ENCODE measurements around the gene RAD23A. TPM values are rescaled to one million over a fixed set of nuclear protein-coding genes. Genes with fewer than 3 reads are reported as not detected.
"Not testable (repeated sequence)": the region's sequence is repeated elsewhere in the genome, so short reads cannot be mapped to it uniquely, and the experiment has no call there.

RAD23A gene
- total and polyA plus RNA-seq, 4 donors, result 79.7 to 186 (median 117) TPM

- DNase-seq (no peak), ATAC-seq (ENCODE audit: insufficient read depth, low FRiP score) (no peak)
- TF ChIP-seq CTCF (IDR thresholded peaks at IDR 0.05; ENCODE audit: control extremely low read depth, extremely low read depth), result no peak
- 63 to 70% methylated on average over 12 of the region's 12 CpGs for WGBS, 2 donors
- H3K9me3 ChIP-seq (ENCODE audit: control insufficient read depth in 4 of 4, insufficient read depth in 3 of 4, low read length in 3 of 4), result no peaks in the 10 kb centered on the region
- peaks cover 0 to 40% (median 11%) of the 10 kb centered on the region in 5 donors for H3K4me1 ChIP-seq (ENCODE audit: control insufficient read depth in 5 of 5, insufficient read depth in 5 of 5, low read length in 5 of 5)
- no peak overlapping the region for H3K4me3 ChIP-seq
- no peaks in the 10 kb centered on the region for H3K27me3 ChIP-seq (ENCODE audit: control insufficient read depth in 3 of 3, insufficient read depth in 3 of 3, low read length in 2 of 3)
- H3K36me3 ChIP-seq (ENCODE audit: control insufficient read depth in 4 of 4, insufficient read depth in 4 of 4, low read length in 4 of 4), result peaks cover 0 to 22% (median 13%) of the 10 kb centered on the region in 4 donors
- peak overlapping the region in 1 of 2 donors; percentile 32 for H3K27ac ChIP-seq (ENCODE audit: low read depth in 1 of 2, low read length in 1 of 2)
- H3K9ac ChIP-seq (ENCODE audit: insufficient read depth in 1 of 2, low read length in 2 of 2), result peak overlapping the region in 1 of 2 donors; percentile 61
Measured at GRCh38 chr19:12955996-12956395, 10.3 kb downstream of the RAD23A start.

- H3K9ac ChIP-seq (ENCODE audit: insufficient read depth in 1 of 2, low read length in 2 of 2), result peak within 1 kb of the TSS; percentile 32 to 61
- peak within 1 kb of the TSS; percentile 96 to 99 for H3K27ac ChIP-seq (ENCODE audit: low read depth in 1 of 2, low read length in 1 of 2)
- H3K27me3 ChIP-seq (ENCODE audit: control insufficient read depth in 3 of 3, insufficient read depth in 3 of 3, low read length in 2 of 3), result no peaks in the 10 kb centered on the region
- H3K36me3 ChIP-seq (ENCODE audit: control insufficient read depth in 4 of 4, insufficient read depth in 4 of 4, low read length in 4 of 4), result peaks cover 0 to 18% (median 10%) of the 10 kb centered on the region in 4 donors
- H3K4me3 ChIP-seq, result peak within 1 kb of the TSS; percentile 99
- DNase-seq (peak; percentile 80 to 85 (median 84)), ATAC-seq (ENCODE audit: insufficient read depth, low FRiP score) (peak; percentile 98)
- WGBS, 2 donors, result 5% methylated on average over 71 to 84 of the region's 84 CpGs
- peaks cover 0 to 40% (median 11%) of the 10 kb centered on the region in 5 donors for H3K4me1 ChIP-seq (ENCODE audit: control insufficient read depth in 5 of 5, insufficient read depth in 5 of 5, low read length in 5 of 5)
- H3K9me3 ChIP-seq (ENCODE audit: control insufficient read depth in 4 of 4, insufficient read depth in 3 of 4, low read length in 3 of 4), result no peaks in the 10 kb centered on the region
- no peak for TF ChIP-seq CTCF (IDR thresholded peaks at IDR 0.05; ENCODE audit: control extremely low read depth, extremely low read depth)
Measured at GRCh38 chr19:12956446-12957388, 11.1 kb downstream of the RAD23A start, which contains the start of gene GADD45GIP1. Gene GADD45GIP1, minus strand, starts transcription at chr19:12957223. Its CDS starts 11 bp downstream, at chr19:12957212.

- DNase-seq; H3K27me3 ChIP-seq (ENCODE audit: control insufficient read depth in 3 of 3, insufficient read depth in 3 of 3, low read length in 2 of 3); H3K9me3 ChIP-seq (ENCODE audit: control insufficient read depth in 4 of 4, insufficient read depth in 3 of 4, low read length in 3 of 4): not testable (repeated sequence)
- peak overlapping the region in 1 of 2 donors; percentile 32 for H3K9ac ChIP-seq (ENCODE audit: insufficient read depth in 1 of 2, low read length in 2 of 2)
- H3K36me3 ChIP-seq (ENCODE audit: control insufficient read depth in 4 of 4, insufficient read depth in 4 of 4, low read length in 4 of 4), result peaks cover 0 to 16% (median 6%) of the 10 kb centered on the region in 4 donors
- H3K27ac ChIP-seq (ENCODE audit: low read depth in 1 of 2, low read length in 1 of 2), result peak overlapping the region; percentile 96 to 99
- peak; percentile 15 for ATAC-seq (ENCODE audit: insufficient read depth, low FRiP score)
- H3K4me3 ChIP-seq, result peak overlapping the region; percentile 99
- 23 to 38% methylated on average over 31 of the region's 31 CpGs for WGBS, 2 donors
- peaks cover 0 to 35% (median 11%) of the 10 kb centered on the region in 5 donors for H3K4me1 ChIP-seq (ENCODE audit: control insufficient read depth in 5 of 5, insufficient read depth in 5 of 5, low read length in 5 of 5)
Measured at GRCh38 chr19:12957389-12957952, 11.8 kb downstream of the RAD23A start.

- peaks cover 0 to 5% (median 1%) of the 10 kb centered on the region in 4 donors for H3K36me3 ChIP-seq (ENCODE audit: control insufficient read depth in 4 of 4, insufficient read depth in 4 of 4, low read length in 4 of 4)
- ATAC-seq (ENCODE audit: insufficient read depth, low FRiP score) (no peak), DNase-seq (no peak)
- no peak overlapping the region for H3K27ac ChIP-seq (ENCODE audit: low read depth in 1 of 2, low read length in 1 of 2)
- 74 to 77% methylated on average over 6 of the region's 6 CpGs for WGBS, 2 donors
- H3K4me3 ChIP-seq, result no peak overlapping the region
- TF ChIP-seq CTCF (IDR thresholded peaks at IDR 0.05; ENCODE audit: control extremely low read depth, extremely low read depth), result no peak
- H3K9ac ChIP-seq (ENCODE audit: insufficient read depth in 1 of 2, low read length in 2 of 2), result no peak overlapping the region
- no peaks in the 10 kb centered on the region for H3K9me3 ChIP-seq (ENCODE audit: control insufficient read depth in 4 of 4, insufficient read depth in 3 of 4, low read length in 3 of 4)
- peaks cover 0 to 15% (median 5%) of the 10 kb centered on the region in 5 donors for H3K4me1 ChIP-seq (ENCODE audit: control insufficient read depth in 5 of 5, insufficient read depth in 5 of 5, low read length in 5 of 5)
- H3K27me3 ChIP-seq (ENCODE audit: control insufficient read depth in 3 of 3, insufficient read depth in 3 of 3, low read length in 2 of 3), result no peaks in the 10 kb centered on the region
Measured at GRCh38 chr19:12959481-12959880, 13.8 kb downstream of the RAD23A start.
